ENCODE results near the gene NRF1.

The NRF1 gene

DNA sequence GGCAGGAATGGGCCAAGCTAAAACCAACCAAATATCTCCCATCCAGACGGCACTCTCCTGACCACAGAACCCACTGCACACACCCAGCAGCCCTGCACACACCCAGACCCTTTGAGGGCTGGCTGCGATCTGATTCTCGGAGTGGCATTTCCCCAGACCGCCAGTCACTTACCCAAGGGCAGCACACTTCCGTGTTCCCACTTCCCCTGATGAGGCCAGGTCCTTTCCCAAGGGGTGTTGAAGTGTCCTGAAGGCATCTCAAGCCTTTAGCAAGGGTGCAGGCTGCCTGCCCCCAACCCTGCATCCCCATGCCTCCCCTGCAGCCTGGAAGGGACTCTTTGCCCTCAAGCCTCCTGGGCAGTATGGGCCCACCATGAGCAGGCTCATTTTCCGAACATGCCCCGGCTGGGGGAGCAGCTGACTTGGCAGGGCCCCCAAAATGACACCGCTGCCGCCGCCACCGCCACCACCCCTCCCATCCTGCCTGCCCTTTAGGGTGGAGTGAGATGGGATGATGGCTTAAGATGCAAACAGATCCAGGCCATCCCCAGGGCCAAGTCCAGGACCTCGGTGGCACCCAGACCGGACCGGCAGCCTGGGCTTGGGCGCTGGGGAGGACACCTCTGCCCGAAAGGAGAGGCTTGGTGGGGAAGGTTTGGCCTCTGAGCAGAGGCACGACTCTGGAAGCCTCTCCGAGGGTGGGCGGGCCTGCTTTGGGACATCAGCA is 159.8 kb downstream of the NRF1 start:
- DNase-seq (ENCODE audit: low read depth) = no peak

DNA sequence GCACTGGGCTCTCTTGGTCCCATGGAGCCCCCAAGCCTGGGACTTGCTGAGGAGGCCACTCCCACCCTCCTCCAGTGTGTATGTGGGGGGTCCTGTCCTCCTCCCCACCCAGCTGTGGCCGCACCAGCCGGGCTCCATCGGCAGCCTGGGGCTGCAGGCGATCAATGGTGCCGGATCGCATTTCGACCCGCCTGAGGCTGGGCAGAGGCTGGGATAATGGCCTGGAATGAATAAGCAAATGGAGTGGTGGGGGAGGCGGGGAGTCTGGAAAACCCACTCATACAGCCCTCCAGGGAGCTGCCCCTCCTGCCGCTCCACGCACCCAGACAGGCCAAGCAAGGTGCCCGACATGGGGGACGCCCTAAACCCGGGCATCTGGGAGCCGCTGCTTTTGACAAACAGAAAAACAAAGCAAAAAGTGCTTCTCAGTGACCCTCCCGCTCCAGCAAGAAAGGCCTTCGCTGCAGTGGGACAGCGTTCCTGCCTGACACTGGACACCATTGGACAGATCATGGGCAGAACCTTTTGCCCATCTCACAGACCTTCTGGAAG is 160.5 kb downstream of the NRF1 start:
- DNase-seq (ENCODE audit: low read depth) = no peak

GRCh38 chr7:129772646-129773280 is 161.2 kb downstream of the NRF1 start:
- no peak for DNase-seq (ENCODE audit: low read depth)

GRCh38 chr7:129773328-129773731 is 161.8 kb downstream of the NRF1 start:
- DNase-seq (ENCODE audit: low read depth) = no peak

GRCh38 chr7:129773871-129774270 is 162.4 kb downstream of the NRF1 start:
- no peak for DNase-seq (ENCODE audit: low read depth)

GRCh38 chr7:129774359-129774758 is 162.8 kb downstream of the NRF1 start:
- no peak for DNase-seq (ENCODE audit: low read depth)

- DNase-seq (ENCODE audit: low read depth) = no peak
Measured at GRCh38 chr7:129774871-129775694, 163.6 kb downstream of the NRF1 start.

- no peak for DNase-seq (ENCODE audit: low read depth)
Measured at GRCh38 chr7:129775695-129776361, 164.3 kb downstream of the NRF1 start.

DNA sequence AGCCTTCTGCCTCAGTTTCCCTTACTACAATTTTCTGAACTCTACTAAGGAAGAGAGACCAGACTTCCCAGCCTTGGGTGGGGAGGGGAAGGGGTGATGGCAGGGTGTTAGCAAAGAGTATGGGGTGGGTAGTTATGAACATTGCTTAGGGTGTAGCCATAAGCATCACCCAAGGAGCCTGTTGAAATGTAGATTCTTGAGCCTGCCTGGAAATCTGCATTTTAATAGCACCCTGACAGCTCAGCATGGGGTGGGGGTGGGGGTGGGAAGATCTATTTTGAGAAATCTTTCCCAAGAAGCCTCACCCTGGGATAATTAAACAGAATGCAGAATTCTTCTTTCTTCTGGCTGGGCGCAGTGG is 164.8 kb downstream of the NRF1 start:
- DNase-seq (ENCODE audit: low read depth) = no peak

DNA sequence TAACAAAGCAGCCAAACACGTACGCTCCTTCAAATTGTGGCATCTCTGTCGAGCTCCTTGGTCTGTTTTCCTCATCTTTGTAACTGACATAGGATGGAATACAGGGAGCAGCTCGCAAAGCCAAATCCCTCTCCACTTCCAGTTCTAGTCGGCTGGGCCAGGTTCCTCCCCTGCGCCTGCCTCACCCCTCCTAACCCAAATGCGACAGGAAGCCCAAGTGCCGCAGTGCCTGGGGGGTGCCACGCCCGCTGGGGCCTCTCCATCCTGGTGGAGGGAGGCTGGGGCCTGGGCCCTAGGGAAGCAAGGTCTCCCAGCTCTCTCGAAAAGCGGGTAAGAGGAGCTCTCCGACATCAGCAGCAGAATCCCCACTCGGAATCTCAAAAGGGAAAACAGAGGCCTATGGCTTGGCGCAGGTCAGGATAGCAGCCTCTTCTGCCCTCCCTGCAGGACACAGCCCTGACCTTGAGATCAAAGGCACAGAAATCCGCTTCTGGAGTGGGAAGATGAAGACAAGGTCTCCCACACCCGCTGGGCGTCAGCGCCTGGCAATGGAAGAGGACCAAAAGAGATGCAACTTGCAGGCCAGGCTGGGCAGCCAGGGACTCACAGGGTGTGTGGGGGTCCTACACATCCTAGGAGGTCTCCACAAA is 165.8 kb downstream of the NRF1 start:
- DNase-seq (ENCODE audit: low read depth) = no peak

DNA sequence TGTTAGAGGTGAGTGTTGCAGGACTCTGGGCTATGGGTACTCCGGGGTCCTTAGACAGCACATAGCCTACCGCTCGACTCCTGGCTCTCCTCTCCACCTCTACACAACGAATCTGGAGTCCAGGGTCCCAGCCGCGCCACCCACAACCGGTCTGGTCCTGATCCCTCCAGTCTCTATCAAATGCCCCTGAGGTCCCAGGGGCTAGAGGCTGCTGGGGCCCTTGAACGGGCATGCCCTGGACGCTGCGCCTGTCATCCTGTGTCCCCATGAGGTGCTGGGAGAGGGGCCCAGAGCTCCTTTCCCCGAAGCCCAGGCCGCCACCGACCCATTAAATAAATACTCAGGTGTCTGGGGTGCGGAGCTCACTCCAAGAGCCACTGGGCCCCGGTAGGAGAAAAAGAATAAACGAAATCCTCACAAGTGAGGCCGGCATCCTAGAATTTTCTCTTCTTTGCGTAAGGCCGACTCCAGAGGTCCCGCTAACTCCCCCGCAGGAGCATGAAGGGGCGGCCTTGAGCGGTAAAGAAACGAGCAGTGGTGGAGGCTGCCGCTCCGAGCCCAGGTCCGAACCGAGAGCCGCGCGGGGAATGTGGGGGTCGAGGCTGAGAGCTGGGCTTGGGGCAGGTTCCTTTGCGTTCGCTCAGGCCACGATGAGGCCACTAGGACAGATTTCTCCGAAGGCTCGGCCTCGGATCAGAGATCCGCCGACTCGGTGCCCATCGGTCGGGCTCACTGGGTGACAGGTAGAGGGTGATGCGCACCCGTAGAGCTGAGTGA is 166.7 kb downstream of the NRF1 start:
- DNase-seq (ENCODE audit: low read depth) = no peak

DNA sequence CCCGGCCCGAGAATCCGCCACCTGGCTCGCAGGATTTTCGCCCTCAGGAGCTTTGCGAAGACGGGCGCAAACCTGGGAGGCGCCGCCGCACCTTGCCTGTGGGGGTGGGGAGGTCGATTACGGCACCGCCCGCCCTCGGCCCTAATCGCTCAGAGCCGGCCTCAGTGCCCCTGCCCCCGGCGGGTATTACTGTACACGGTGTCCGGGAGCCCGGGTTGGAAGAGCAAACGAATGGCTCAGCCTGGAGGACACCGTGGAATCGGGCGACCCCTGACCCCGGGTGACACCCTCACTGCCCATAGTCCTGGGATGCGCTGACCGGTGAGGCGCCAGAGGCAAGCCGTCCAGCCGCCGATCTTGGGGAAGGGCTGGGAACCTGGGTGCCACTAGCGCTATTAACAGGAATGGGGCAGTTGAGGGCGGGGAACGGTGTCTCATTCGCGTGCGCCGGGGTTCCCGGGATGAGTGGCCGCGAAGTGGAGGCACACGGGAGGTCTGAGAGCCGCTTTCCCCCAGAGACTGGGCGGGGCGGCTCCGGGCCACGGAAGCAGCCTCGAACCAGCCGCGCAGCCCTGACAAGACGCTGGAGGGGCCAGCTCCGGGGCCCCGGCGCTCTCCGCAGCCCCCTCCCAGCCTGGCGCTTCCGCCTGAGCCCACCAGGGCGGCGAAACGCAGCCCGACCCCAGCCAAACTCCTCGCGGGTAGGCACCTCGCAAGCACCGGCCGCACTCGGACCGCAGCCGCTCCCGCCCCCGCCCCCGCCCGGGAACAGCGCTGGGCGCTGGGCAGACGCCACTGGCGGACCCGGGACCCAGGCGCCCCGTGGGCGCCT is 167.5 kb downstream of the NRF1 start:
- no peak for DNase-seq (ENCODE audit: low read depth)

DNA sequence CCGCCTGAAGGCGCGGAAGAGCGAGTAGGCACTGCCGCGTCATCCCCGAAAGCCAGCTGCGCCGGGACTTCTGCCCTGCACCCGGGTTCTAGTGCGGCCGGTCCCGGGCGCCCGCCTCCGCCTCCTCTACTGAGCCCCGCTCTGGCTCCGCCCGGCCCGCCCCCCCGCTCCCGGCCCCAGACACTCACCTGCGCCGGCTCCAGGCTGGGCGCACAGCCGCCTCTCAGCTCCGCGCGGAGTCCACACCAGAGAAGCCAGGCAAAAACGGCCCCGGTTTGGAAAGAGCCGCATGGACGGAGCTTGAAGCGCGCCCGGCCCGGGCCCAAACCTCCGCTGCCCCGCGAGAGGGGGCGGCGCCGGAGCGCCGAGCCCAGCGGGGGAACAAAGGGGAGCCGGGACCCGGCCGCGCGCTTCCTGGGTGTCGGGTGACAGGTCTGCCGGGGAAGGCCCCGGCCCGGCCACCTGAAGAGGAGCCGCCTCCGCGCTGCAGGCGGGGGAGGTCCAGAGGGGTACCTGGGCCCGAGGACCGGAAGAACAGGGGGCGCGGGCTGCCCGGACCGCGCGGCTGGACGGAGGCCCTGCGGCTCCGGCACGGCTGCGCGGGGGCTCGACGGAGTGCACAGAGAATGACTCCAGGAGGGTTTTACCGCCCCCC is 168.2 kb downstream of the NRF1 start:
- DNase-seq (ENCODE audit: low read depth) = no peak

GRCh38 chr7:129780257-129780973 is 168.9 kb downstream of the NRF1 start:
- DNase-seq (ENCODE audit: low read depth) = peak; percentile 68

GRCh38 chr7:129780974-129781927 is 169.7 kb downstream of the NRF1 start:
- no peak for DNase-seq (ENCODE audit: low read depth)

DNA sequence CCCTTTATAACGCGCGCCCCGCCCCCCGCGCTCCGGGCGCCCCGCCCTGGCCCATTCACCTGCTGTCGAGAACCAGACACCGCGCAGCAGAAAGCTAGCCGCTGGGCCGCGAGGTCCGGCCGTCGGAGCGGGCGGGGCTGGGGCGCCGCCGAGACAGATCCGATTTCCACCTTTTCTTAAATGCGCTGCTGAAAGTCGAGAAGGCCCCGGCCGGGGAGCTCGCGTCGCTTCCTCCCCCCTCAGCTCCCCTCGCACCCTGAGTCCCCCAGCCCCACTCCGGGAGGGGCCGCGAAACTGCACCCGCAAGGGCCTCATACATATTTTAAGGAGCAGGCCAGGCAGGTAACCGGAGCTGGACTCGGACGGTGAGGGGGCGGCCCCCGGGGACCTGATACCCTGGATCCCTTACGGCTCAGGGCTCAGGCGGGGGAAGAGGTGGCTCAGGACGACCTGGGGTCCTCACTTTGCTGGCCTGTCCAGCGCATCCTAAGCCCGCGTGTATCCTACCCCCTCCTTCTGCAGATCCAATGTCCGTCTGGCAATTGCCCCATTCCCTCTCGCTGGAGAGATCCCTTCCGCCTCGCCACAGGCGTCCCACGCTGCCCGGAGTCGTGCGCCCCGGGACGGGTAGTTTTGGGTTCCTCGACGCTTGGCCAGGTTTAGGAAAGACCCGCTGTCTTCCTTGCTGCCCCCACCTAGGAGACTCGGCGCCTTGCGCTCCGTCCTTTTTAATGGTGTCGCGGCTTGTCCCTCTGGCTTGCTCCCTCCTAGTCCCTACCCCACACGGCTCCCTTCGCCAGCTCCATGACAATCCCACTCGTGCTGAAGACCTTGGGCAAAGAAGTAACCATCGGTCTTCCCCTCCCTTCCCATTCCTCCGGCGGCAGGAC is 170.7 kb downstream of the NRF1 start:
- DNase-seq (ENCODE audit: low read depth) = no peak

Measured in T-helper 22 cell (primary cell).